Inflammatory macrophage (primary cell): Measurements from ENCODE around the gene PRKRA.
"Not testable (repeated sequence)": the region's sequence is repeated elsewhere in the genome, so short reads cannot be mapped to it uniquely, and the experiment has no call there.

Source experiments
- DNase-seq, 2 donors: peaks; one replicate each; pipeline ENCODE4 v3.0.0-alpha.2; 2020 to 2022

PRKRA gene

GRCh38 chr2:178457390-178457886, 6.5 kb upstream of the PRKRA start:
- no peak for DNase-seq

DNA sequence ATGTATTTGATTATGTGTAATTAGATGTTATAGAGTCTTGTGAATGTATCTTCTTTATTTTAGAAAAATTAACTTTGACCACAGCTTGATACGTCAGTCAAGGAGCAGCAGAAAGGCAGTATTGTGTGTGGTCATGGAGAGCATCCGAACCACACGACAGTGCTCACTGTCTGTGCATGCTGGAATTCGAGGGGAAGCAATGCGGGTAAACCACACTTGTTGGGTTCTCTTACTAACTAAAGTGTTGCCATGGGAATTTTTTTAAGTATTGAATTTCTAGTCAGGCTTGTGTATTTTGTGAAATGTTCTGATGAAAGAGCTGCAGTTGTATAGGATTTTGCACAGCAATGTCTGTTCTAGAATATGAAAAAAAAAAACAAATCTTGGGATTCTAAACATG, 5.0 kb upstream of the PRKRA start:
- DNase-seq = no peak

GRCh38 chr2:178452870-178453269, 1.9 kb upstream of the PRKRA start:
- no peak for DNase-seq

- no peak for DNase-seq
These were observed 1.4 kb upstream of the PRKRA start for GRCh38 chr2:178452334-178452733.

GRCh38 chr2:178450524-178450773, 526 bp downstream of the PRKRA start:
- DNase-seq = no peak

- peak in 1 of 2 donors; percentile 6 for DNase-seq
These were observed 1.1 kb downstream of the PRKRA start for GRCh38 chr2:178449700-178450523.

DNA sequence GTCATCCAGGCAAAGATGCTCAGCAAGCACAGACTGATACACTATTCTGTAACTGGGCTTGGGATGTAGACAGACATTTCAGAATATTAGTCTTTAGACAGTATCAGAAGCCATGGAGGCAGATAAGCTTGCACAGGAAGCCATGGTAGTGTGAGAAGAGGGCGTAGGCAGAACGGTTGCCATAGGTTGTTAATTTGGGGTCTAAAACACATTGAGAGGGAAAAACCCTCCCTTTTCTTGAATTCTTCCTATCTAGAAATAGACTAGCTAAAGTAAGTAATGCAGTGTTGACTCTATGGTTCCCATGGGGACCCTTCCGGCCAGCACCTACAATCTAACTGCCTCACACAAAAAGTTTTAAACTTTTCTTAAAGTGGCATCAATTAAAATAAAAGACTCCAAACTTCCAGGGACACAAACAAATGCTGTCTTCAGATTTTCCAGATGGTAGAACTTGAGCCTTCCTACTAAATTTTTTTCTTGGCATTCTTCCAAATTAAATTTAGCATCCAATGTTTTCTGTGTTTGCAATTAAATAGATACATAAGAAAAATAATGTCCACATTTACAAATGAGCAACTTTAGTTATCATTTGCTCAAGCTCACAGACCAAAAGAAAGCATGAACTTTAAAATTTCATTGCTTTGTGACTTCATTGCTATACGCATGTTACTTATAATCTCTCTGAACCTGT, 1.9 kb downstream of the PRKRA start:
- no peak for DNase-seq

DNA sequence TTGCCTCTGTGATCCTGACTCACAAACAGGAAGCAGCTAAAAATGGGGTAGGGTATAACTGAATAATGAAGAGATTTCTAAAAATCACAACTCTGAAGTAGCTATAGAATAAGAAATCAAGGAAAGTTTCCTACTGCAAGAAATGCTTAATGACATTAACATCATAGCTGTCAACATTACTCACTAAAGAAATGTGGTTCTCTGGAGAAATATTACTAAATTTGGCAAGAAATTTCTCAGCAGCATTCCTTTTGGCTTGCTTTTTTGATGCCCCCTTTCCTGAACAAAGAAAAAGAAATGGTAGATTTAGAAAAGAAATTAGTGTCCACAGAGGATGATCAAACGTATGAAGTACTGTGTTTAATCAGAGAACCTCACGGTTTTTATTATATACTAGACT, 9.5 kb downstream of the PRKRA start:
- no peak for DNase-seq

GRCh38 chr2:178436662-178437061, 14.3 kb downstream of the PRKRA start:
- DNase-seq = no peak

GRCh38 chr2:178429336-178429735, 21.6 kb downstream of the PRKRA start:
- no peak for DNase-seq

DNA sequence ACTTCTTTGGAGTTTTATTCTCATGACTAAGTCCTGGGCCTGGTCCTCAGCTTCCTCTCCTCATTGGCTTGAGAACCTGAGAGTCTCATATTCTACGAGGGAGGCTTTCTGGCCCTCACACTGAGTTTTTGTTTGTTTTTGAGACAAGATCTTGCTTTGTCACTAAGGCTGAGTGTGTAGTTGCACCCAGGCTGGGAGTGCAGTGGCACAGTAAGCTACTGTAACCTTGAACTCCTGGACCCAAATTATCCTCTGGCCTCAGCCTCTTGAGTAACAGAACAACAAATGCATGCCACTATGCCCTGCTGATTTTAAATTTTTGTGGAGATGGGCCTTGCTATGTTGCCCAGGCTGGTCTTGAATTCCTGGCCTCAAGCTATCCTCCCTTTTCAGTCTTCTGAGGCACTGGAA, 22.6 kb downstream of the PRKRA start:
- DNase-seq = no peak

- no peak for DNase-seq
These were observed 23.5 kb downstream of the PRKRA start for GRCh38 chr2:178427458-178427857.

GRCh38 chr2:178426388-178426787, 24.6 kb downstream of the PRKRA start:
- DNase-seq = no peak

GRCh38 chr2:178425255-178425827, 25.6 kb downstream of the PRKRA start:
- DNase-seq = no peak

- DNase-seq = not testable (repeated sequence)
These were observed 27.2 kb downstream of the PRKRA start for GRCh38 chr2:178423746-178424145.

- no peak for DNase-seq
These were observed 28.9 kb downstream of the PRKRA start for GRCh38 chr2:178422097-178422496.

DNA sequence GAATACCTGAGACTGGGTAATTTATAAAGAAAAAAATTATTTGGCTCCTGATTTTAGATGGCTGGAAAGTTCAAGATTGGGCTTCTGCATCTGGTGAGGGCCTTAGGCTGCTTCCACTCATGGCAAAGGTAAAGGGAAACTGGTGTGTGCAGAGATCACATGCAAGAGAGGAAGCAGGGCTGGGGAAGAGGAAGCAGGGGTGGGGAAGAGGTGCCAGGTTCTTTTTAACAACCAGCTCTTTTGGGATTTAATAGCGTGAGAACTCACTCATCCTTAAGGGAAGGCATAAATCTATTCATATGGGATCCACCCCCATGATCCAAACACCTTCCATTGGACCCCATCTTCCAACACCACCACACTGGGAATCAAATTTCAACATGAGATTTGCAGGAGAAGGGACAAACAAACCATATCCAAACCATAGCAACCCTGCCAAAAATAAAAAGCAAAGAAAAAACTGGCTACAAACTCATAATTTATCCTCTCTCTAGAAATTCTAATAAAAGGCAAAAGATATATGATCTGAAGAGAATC, 30.4 kb downstream of the PRKRA start:
- DNase-seq = peak in 1 of 2 donors; percentile 9

- DNase-seq = peak in 1 of 2 donors; percentile 7
These were observed 31.9 kb downstream of the PRKRA start for GRCh38 chr2:178419123-178419522.

GRCh38 chr2:178418426-178418825, 32.5 kb downstream of the PRKRA start:
- DNase-seq = no peak

- no peak for DNase-seq
These were observed 33.1 kb downstream of the PRKRA start for GRCh38 chr2:178417916-178418315.

GRCh38 chr2:178415979-178416378, 35.0 kb downstream of the PRKRA start:
- no peak for DNase-seq

DNA sequence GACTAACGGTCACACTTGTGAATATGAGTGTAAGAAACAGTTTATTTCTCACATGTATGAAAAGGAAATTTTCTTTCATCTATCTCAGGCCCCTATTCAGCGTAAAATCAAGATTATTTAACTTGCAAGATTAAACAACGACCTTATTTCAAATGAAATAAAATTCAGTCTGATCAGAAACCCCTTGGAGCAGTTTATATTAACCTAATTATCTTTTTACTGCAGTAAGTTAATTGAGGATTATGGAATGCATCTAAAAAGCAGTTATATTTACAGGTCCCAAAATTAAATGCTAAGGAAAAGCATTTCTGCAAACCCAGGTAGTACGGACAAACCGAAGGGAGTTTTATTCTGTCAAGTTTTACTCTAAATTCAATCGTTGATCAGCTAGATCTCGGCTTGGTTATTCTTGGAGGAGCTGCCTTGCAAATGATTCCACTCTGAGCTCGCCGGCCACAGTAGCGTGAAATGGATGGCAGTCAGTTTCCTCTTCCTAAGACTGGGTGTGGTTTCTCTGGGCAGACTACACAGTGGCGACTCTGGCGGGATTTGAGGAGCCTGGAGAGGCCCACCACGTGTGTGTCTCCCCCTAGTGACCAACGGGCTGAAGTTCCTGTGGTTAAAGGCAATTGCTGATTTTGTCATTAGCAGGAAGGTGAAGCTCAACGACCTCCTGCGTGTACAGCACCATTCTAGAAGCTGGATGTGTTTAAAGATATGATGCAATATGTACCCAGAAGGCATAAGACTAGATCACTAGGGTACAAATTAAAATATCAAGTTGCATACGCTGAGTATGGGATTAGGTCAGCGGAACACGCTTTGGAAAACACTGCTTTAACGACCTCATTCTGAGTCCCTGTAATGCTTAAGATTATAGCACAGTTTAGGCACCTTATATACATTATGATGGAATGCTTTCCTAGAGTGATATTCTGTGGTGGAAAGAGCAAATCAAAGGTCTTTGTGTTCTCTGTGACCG, 36.4 kb downstream of the PRKRA start:
- DNase-seq = peak; percentile 96
